GM19455 (cell line): Measurements from ENCODE around the gene NF1.
"Not testable (repeated sequence)": the region's sequence is repeated elsewhere in the genome, so short reads cannot be mapped to it uniquely, and the experiment has no call there.

Source experiments
- ATAC-seq: cut with Tn5 transposase; IDR thresholded peaks from one replicate; pipeline ENCODE4 v1.9.1; 2021; ENCODE audit not compliant: unreplicated experiment

NF1 gene

GRCh38 chr17:31130286-31131224 lies 35.8 kb downstream of the NF1 start:
- ATAC-seq: no peak

- ATAC-seq: no peak
These were observed 36.5 kb downstream of the NF1 start for GRCh38 chr17:31131299-31131698.

DNA sequence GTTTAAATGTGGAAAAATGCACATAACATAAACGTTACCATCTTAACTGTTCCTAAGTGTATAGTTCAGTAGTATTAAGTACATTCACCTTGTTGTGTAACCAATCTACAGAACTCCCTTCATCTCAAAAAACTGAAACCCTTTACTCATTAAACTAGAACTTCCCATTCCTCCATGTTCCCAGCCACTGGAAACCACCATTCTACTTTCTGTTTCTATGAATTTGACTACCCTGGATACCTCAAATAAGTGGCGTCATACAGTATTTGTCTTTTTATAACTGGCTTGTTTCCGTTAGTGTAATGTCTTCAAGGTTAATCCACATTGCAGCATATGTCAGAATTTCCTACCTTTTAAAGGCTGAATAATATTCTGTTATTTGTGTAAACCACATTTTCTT lies 38.2 kb downstream of the NF1 start:
- no peak for ATAC-seq

DNA sequence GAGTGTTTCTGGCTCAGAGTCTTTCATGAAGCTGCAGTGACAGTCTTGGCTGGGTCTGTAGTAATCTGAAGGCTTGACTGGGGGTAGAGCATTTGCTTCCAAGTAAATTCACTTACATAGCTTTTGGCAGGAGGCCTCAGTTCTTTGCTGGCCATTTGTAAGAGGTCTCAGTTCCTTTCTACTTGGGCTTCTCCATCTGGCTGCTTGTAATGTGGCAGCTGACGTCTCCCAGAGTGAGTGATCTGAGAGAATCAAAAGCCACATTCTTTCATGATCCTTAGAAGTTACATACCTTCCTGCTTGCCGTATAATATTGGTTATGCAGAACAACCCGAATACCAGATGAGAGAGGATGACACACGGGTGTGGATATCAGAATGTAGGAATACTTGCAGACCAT lies 39.8 kb downstream of the NF1 start:
- no peak for ATAC-seq

GRCh38 chr17:31136319-31136718 lies 41.5 kb downstream of the NF1 start:
- no peak for ATAC-seq

DNA sequence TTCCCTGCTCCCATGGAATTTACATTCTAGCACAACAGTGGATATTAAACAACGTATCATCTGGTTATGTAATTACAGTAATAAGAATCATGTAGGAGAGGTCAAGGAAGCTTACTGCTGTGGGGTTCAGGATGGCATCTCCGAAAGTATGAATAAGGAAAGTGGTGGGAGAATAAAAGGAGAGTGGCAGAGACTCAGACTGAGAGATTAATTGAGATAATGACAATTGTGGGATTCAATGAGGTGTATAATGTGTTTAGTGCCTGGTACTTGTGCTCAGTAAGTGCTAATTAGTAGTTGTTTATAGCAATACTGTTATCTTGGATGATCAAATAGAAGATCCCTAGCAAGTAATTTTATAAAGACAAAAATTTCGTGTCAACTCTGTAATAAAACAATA lies 45.3 kb downstream of the NF1 start:
- no peak for ATAC-seq

GRCh38 chr17:31144428-31144827 lies 49.7 kb downstream of the NF1 start:
- ATAC-seq: no peak

- no peak for ATAC-seq
These were observed 50.1 kb downstream of the NF1 start for GRCh38 chr17:31144836-31145235.

- ATAC-seq: no peak
These were observed 52.9 kb downstream of the NF1 start for GRCh38 chr17:31147507-31148202.

DNA sequence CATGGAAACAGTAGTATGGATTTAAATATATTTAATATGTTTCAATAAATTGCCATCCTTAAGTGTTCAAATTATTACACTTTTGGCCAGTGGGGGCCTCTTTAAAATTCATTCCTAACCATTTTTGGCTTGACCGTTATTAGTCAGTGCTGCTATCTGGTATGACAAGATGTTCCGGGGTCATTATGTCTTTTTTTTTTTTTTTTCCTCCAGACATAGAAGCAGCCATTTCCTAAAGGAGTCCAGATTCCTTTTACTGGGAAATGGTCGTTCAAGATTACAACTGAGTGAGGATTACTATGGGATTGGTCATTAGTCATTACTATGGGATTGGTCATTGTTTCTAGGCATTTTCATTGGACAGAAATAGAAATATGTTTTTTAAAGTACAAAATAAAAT lies 53.4 kb downstream of the NF1 start:
- ATAC-seq: no peak

GRCh38 chr17:31152271-31152670 lies 57.5 kb downstream of the NF1 start:
- no peak for ATAC-seq

- no peak for ATAC-seq
These were observed 60.5 kb downstream of the NF1 start for GRCh38 chr17:31155208-31155810.

DNA sequence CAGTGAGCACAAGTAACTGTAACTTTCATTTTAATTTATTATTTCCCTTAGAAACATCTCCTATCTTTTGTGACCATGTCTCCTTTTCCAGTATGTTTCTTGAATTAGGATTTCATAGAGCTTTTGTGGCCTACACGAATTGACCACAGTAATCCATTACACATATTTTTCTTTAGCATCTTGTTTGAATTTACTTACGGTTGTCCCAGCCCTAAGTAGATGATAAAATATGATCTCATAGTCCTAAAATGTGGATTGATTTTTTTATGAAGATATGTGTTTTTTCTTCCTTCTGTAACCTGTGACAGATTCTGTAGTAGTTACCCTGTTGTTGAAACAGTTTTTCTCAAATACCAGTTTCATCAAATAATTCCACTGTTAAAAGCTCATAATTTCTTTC lies 61.5 kb downstream of the NF1 start:
- no peak for ATAC-seq

- not testable (repeated sequence) for ATAC-seq
These were observed 62.1 kb downstream of the NF1 start for GRCh38 chr17:31156864-31157263.

DNA sequence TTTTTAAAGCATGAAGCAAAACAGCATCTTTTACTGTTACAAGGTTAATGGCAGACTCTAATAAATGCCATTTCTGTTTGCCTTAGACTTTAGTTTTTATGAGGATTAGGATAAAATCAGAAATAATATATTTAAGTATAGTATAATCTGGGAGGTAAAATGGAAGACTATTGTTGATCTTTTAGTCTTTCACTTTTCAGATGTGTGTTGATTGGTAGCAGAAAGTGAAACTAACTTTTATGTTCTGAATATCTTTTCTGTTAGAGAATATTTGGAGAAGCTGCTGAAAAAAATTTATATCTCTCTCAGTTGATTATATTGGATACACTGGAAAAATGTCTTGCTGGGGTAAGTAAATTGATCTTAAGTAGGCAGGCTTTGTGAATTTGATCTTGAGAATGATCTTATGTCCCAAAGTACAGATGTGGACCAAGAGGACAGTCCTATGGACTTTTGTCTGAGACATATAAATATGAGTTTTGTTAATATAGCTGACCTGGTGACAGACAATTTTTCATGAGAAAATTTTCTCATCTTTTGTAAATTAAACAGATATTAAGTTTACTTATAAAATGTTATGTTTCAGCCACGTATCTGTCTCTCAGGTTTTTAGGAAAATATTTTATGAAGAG lies 64.1 kb downstream of the NF1 start:
- no peak for ATAC-seq

- ATAC-seq: no peak
These were observed 68.5 kb downstream of the NF1 start for GRCh38 chr17:31163091-31163781.

- ATAC-seq: no peak
These were observed 72.3 kb downstream of the NF1 start for GRCh38 chr17:31167111-31167510.

- ATAC-seq: no peak
These were observed 76.9 kb downstream of the NF1 start for GRCh38 chr17:31171701-31172100.

- ATAC-seq: no peak
These were observed 77.6 kb downstream of the NF1 start for GRCh38 chr17:31172388-31172787.

- ATAC-seq: no peak
These were observed 79.4 kb downstream of the NF1 start for GRCh38 chr17:31174215-31174614.

- no peak for ATAC-seq
These were observed 80.5 kb downstream of the NF1 start for GRCh38 chr17:31175237-31175636.
